ENCODE data around the gene CELA3B. TPM values are rescaled to one million over a fixed set of nuclear protein-coding genes. Genes with fewer than 3 reads are reported as not detected.
A peak's percentile ranks its signal among the peaks of the same experiment; 100 is the strongest.

The CELA3B gene
- total and polyA plus RNA-seq, 2 donors (not counting 1 experiment from before 2014, with no cell fraction given): not detected

DNA sequence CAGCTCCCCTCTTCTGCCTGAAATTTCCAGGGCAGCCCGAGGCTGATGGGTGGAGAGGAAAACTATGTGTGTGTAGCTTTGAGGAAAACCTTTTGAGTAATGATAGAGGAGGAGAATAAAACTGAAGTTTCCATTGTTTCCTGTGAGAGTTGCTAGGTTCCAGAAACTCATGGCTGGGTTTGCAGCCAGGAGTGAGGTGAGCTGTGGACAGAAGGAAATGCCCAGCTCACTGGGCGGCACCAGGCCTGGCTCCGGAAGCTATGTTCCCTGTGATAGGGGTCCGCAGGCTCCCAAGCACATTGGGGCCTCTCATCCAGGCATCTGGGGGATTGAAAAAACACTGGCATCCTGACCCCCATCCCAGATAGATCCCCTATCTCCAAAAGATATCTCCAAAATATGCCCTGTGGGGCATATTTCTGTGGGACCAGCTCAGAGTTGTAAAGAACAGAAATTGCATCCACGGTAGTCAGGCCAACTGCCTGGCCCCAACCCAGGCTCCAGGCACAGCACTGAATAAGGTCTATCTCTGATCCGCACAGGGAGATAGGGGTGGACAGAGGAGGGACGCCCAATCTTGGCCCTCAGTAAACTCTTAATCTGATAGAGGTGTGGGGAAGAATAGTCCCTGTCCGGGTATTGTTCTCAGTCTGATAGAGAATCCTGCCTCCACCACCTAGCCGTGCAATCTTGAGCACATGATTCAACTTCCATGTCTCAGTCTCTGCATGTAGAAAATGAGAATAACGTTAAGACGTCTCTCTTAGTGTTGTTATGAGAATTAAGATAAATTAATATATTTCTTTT is 37.9 kb upstream of the CELA3B start:
- peaks cover 2% of the 10 kb centered on the region for H3K36me3 ChIP-seq (ENCODE audit: control insufficient read depth, insufficient read depth, low read length)
- peaks cover 21% of the 10 kb centered on the region for H3K4me1 ChIP-seq (ENCODE audit: control insufficient read depth, extremely low read depth, insufficient read depth, low read length)
- peak in 1 of 2 donors; percentile 58 for DNase-seq (ENCODE audit: low read depth in 2 of 2)
- no peaks in the 10 kb centered on the region for H3K9me3 ChIP-seq (ENCODE audit: control insufficient read depth, insufficient read depth, low read depth, low read length)
- H2AFZ ChIP-seq (ENCODE audit: low read length): no peak overlapping the region
- no peak overlapping the region for H3K4me3 ChIP-seq (replicated peaks in 1 of 4; ENCODE audit: control extremely low read depth in 1 of 4, insufficient read depth in 1 of 4, low read depth in 3 of 4, low read length in 4 of 4)
- no peak overlapping the region for H3K4me2 ChIP-seq (ENCODE audit: extremely low read depth, insufficient read depth, low read length)
- H3K27ac ChIP-seq (ENCODE audit: insufficient read depth, low read length): peak overlapping the region; percentile 22
- H3K27me3 ChIP-seq (ENCODE audit: control insufficient read depth, insufficient read depth, low read length): no peaks in the 10 kb centered on the region
- no peak overlapping the region for H3K9ac ChIP-seq (ENCODE audit: insufficient read depth, low read length)
- TF ChIP-seq, protein P1, sequence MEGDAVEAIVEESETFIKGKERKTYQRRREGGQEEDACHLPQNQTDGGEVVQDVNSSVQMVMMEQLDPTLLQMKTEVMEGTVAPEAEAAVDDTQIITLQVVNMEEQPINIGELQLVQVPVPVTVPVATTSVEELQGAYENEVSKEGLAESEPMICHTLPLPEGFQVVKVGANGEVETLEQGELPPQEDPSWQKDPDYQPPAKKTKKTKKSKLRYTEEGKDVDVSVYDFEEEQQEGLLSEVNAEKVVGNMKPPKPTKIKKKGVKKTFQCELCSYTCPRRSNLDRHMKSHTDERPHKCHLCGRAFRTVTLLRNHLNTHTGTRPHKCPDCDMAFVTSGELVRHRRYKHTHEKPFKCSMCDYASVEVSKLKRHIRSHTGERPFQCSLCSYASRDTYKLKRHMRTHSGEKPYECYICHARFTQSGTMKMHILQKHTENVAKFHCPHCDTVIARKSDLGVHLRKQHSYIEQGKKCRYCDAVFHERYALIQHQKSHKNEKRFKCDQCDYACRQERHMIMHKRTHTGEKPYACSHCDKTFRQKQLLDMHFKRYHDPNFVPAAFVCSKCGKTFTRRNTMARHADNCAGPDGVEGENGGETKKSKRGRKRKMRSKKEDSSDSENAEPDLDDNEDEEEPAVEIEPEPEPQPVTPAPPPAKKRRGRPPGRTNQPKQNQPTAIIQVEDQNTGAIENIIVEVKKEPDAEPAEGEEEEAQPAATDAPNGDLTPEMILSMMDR (conservative IDR thresholded peaks at IDR 0.05 in 1 of 2, IDR thresholded peaks at IDR 0.05 in 1 of 2; ENCODE audit: low read depth in 1 of 2, low read length in 2 of 2): no peak
- no peak for TF ChIP-seq EZH2 (IDR thresholded peaks at IDR 0.05; ENCODE audit: low read length, missing control alignments)
- H4K20me1 ChIP-seq (ENCODE audit: control insufficient read depth, extremely low read depth, insufficient read depth, low read length): no peaks in the 10 kb centered on the region
- peaks cover 26% of the 10 kb centered on the region for H3K79me2 ChIP-seq (ENCODE audit: control insufficient read depth, insufficient read depth, low read length)

DNA sequence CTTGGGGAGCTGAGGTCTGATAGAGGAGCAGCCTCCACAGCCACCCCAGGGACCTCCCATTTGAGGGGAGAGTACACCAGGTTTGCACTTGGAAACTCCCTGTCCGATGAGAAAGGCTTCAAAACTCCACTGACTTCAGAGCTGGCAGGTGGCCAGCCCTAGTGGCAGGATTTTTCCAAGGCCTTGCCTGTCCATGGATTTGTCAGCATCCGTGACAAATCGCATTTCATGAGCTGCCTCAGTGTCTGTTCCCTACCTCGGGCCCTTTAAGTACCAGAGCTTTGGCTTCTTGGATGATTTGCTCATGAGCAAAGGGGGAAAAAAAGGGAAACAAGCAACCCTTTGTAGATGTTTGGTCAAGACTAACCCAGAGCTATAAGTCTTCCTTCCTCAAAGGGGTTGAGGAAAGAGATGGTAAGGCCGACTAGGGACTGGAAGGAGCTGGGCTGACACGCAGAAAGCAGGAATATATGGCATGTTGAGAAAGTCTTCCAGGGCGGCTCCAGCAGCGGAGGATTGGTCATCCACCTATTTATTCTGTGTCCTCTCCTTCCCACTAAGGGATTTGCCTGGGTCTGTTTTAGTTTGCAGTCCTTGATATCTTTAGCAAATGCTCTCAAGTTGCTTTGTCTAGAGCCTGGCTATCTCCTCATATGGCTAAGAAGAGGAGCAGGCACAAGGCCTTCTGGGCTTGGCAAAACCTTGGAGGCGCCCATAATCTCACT is 37.0 kb upstream of the CELA3B start:
- Histone ChIP-seq H3K36me3 (ENCODE audit: control insufficient read depth, insufficient read depth, low read length) (no peaks in the 10 kb centered on the region), H3K9ac (ENCODE audit: insufficient read depth, low read length) (no peak overlapping the region), H3K79me2 (ENCODE audit: control insufficient read depth, insufficient read depth, low read length) (peaks cover 18% of the 10 kb centered on the region), H2AFZ (ENCODE audit: low read length) (no peak overlapping the region), H3K27ac (ENCODE audit: insufficient read depth, low read length) (no peak overlapping the region), H4K20me1 (ENCODE audit: control insufficient read depth, extremely low read depth, insufficient read depth, low read length) (no peaks in the 10 kb centered on the region), H3K4me2 (ENCODE audit: extremely low read depth, insufficient read depth, low read length) (no peak overlapping the region), H3K27me3 (ENCODE audit: control insufficient read depth, insufficient read depth, low read length) (no peaks in the 10 kb centered on the region), H3K4me1 (ENCODE audit: control insufficient read depth, extremely low read depth, insufficient read depth, low read length) (peaks cover 18% of the 10 kb centered on the region), H3K4me3 (replicated peaks in 1 of 4; ENCODE audit: control extremely low read depth in 1 of 4, insufficient read depth in 1 of 4, low read depth in 3 of 4, low read length in 4 of 4) (no peak overlapping the region), H3K9me3 (ENCODE audit: control insufficient read depth, insufficient read depth, low read depth, low read length) (no peaks in the 10 kb centered on the region)
- peak; percentile 87 to 99 for DNase-seq (ENCODE audit: low read depth in 2 of 2)
- TF ChIP-seq, protein P1 (conservative IDR thresholded peaks at IDR 0.05 in 1 of 2, IDR thresholded peaks at IDR 0.05 in 1 of 2; ENCODE audit: low read depth in 1 of 2, low read length in 2 of 2): peak; percentile 36 to 53
- TF ChIP-seq EZH2 (IDR thresholded peaks at IDR 0.05; ENCODE audit: low read length, missing control alignments): no peak

DNA sequence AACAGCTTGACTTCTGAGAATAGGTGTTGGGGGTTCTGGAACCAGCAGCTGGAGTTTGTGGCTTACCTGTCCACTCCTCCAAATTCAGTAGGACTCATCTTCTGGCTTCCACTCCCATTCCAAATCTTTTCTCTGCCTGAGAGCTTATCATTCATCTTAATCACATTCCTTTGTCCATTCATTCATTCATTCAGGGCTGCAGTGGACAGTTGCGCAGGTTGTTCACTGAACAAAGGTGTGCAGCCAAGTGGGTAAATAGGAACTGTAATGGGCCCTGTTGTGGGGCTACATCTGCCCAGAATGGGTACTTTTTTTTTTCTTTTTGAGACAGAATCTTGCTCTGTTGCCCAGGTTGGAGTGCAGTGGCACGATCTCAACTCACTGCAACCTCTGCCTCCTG is 36.3 kb upstream of the CELA3B start:
- H3K4me2 ChIP-seq (ENCODE audit: extremely low read depth, insufficient read depth, low read length): no peak overlapping the region
- no peaks in the 10 kb centered on the region for H3K27me3 ChIP-seq (ENCODE audit: control insufficient read depth, insufficient read depth, low read length)
- DNase-seq (ENCODE audit: low read depth in 2 of 2): no peak
- H3K4me3 ChIP-seq (replicated peaks in 1 of 4; ENCODE audit: control extremely low read depth in 1 of 4, insufficient read depth in 1 of 4, low read depth in 3 of 4, low read length in 4 of 4): no peak overlapping the region
- no peak overlapping the region for H3K9ac ChIP-seq (ENCODE audit: insufficient read depth, low read length)
- no peaks in the 10 kb centered on the region for H3K36me3 ChIP-seq (ENCODE audit: control insufficient read depth, insufficient read depth, low read length)
- H3K9me3 ChIP-seq (ENCODE audit: control insufficient read depth, insufficient read depth, low read depth, low read length): no peaks in the 10 kb centered on the region
- H3K27ac ChIP-seq (ENCODE audit: insufficient read depth, low read length): no peak overlapping the region
- TF ChIP-seq, protein P1 (conservative IDR thresholded peaks at IDR 0.05 in 1 of 2, IDR thresholded peaks at IDR 0.05 in 1 of 2; ENCODE audit: low read depth in 1 of 2, low read length in 2 of 2): no peak
- no peak for TF ChIP-seq EZH2 (IDR thresholded peaks at IDR 0.05; ENCODE audit: low read length, missing control alignments)
- H2AFZ ChIP-seq (ENCODE audit: low read length): no peak overlapping the region
- peaks cover 13% of the 10 kb centered on the region for H3K79me2 ChIP-seq (ENCODE audit: control insufficient read depth, insufficient read depth, low read length)
- peaks cover 18% of the 10 kb centered on the region for H3K4me1 ChIP-seq (ENCODE audit: control insufficient read depth, extremely low read depth, insufficient read depth, low read length)
- no peaks in the 10 kb centered on the region for H4K20me1 ChIP-seq (ENCODE audit: control insufficient read depth, extremely low read depth, insufficient read depth, low read length)
